Stimulated activated CD8-positive, alpha-beta memory T cell treated with anti-CD3 and anti-CD28 coated beads, Interleukin-7, amount 100 ng/mL, for 4 hours (primary cell): ENCODE data around the gene CDH23.

Source experiments
- DNase-seq, 2 donors: peaks; one replicate each; pipeline ENCODE4 v3.0.0-alpha.2; 2020; ENCODE audit warnings: low read depth in 2 of 2

CDH23 gene

GRCh38 chr10:71516890-71517289 lies 120.2 kb downstream of the CDH23 start:
- no peak for DNase-seq

GRCh38 chr10:71517298-71518169 lies 120.8 kb downstream of the CDH23 start:
- DNase-seq, result no peak

DNA sequence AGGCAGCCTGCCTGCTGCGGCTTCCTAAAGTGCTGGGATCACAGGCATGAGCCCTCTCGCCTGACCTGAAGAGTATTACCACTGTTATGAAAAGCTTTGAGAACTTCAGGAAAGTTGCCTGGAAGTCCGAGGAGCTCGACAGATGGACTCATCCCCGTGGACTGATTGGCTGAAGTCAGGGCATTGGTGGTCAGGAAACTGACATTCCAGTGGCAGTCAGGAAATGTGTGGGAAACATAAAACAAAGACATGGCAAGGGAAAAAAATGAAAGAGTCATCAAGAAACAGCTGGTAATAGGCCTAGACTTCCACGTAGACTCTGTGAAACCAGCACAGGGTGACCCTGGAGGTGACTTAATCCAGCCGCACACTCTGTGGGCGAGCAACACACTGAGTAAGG lies 123.3 kb downstream of the CDH23 start:
- DNase-seq, result no peak

DNA sequence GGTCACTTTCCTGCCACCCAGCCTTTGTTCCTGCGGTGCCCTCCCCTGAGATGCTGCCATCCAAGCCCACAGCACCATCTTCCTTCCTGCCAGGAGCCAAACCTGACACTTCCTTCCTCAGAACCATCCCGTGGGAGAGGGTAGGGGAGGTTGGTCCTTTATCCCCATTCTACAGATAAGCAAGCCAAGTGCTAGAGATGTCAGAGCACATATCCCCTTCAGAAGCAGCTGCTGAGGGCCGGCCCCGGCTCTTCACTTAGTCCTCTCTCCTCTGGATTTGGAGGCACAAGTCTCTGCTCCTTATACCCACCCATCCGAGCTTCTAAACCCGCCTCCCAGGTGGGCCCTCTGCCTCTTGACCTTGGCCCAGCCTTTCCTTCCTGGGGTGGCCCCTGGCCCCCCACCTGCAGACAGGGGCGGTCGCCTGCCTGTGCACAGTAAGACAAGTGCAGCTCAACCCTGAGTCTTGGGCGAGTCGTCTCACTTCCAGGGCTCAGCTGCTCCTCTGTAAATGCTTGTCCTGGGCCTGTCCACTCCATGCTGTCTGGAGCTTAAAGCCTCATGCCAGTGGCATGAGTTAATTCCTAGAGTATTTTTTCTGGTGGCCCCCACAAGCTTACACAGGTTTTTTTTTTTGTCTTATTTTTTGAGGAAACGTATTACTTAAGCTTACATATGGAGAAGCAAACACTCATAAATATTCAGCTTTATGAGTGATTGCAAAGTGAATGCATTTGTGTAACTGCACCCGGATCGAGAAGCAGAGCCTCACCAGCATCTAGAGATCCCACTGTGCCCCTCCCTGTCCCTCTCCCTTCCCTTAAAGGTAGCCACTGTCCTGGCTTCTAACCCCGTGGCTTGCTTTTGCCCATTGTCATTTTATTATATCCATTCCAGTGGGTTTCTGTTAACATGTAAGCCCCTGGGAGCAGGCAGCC lies 125.1 kb downstream of the CDH23 start:
- no peak for DNase-seq

DNA sequence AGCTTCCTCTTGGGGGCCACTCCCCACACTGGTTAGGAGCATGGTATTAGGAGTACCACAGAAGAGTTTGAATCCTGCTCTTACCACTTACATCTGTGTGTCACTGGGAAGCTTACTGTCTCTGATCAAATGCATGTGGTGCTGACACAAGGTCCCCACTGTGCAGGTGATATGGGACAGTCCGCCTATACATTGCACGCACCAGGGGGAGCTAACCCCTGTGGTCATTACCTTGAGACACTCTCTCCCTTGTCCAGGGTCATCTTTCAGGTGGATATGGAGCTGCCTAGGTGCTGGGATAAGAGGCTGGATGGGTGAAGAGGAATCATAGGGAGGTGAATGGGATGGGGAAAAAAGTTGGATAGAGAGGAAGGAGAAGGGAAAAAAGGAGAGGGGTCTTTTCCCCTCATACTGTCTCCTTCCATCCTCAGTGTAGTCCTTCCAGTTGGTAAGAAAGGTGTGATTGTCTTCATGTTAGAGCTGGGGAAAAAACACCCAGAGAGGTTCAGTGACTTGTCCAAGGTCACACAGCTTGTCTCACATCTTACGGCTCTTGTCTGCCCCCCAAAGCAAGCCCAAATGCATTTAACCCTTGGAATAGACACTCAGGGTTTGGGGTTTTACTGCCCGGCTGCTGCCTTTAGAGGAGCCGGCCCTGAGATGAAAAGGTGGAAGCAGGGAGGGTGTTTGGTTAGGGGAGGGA lies 125.9 kb downstream of the CDH23 start:
- no peak for DNase-seq

DNA sequence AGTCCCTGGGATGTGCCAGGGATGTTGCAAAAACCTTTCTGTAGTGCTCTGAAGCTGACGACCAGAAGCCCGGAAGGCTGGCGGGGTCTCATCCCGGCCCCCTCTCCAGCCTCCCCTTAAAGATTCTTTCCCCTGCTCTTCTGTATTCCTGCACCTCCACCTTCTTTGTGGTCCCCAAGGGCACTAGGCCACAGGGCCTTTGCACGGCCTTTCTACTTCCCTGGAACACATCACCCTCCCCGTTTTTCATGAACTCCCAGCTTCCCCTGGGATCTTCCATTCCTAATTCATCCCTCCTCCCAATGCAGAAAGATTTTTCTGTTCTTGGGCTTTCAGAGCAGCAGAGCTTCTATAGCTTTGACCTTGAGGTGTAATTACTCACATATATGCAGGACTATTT lies 127.0 kb downstream of the CDH23 start:
- no peak for DNase-seq

DNA sequence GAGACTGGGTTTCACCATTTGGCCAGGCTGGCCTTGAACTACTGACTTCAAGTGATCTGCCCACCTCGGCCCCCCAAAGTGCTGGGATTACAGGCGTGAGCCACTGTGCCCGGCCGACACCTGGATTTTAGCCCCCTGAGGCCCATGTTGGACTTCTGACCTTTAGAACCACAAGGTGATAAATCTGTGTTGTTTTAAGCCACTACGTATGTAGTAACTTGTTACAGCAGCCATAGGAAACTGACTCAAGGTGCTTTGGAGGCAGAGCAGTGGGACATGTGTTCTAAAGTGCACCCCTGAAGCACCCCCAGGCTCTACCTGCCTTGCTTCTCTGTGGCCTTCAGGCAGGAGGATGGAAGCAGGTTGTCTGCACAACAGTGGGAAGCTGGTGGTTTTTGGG lies 128.4 kb downstream of the CDH23 start:
- DNase-seq, result no peak

DNA sequence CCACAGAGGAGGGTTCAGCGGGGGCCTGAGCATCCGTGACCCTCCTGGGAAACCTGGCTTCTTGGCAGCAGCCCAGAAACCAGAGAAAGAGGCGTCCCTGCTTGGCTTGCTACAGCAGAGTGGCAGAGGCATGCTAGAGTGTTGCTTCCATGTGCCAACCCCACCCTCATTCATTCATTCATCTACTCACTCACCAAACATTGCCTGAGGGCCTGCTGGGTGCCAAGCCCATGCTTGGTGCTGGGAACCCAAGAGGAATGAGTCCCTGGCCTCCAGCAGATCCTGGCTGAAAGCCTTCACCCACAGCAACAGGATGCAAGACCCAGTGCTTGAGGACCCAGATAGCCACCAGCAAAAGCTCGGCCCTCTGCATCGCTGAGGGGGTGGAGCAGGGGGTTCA lies 129.0 kb downstream of the CDH23 start:
- DNase-seq, result no peak

GRCh38 chr10:71526653-71527052 lies 129.9 kb downstream of the CDH23 start:
- DNase-seq, result no peak

- DNase-seq, result no peak
Measured at GRCh38 chr10:71527135-71527534, 130.4 kb downstream of the CDH23 start.

- no peak for DNase-seq
Measured at GRCh38 chr10:71528371-71529206, 131.9 kb downstream of the CDH23 start.

DNA sequence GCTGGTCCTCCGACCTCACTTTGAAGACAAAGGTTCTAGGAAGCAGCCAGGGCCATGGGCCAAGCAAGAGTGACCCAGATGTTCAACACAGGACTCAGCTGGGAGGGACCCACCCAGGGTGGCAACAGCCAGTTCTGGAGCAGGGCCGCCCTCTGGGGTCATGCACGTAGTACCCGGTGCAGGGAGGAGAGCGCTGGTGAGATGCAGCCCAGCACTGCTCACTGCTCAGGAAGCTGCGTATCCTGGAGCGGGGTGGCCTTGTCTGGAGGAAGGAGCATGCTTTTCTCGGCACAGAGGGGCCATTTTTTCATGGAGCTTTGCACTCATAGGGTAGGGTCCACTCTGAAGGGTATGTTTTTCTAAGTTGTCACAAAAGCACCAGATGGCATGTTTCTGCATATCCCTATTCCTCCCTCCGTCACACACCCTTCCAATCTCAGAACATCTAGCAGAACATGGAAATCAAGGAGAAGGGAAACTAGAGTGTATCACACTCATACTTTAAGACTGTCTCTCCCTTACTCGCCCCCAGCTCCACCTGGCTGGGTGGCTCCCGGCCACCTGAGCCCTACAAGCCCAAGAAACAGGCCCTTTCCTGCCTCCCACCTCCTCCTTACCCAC lies 132.6 kb downstream of the CDH23 start:
- no peak for DNase-seq

DNA sequence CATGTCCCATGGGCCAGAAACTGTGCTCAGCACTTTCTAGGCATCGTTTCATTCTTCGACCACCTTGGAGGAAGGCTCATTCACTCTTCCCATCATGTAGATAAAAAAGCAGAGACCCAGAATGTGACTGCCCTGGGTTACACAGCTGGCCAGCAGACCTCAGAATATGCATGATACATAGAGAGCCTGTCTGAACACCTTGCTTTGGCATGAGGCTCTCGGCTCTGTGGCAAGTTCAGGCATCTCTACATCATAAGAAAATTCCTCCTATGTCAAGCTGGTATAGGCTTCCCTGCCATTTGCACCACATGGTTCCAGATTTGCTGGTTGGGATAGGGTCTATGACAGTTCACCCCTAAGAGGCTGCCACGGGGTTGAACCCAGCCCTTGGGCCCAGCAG lies 134.1 kb downstream of the CDH23 start:
- DNase-seq, result no peak

DNA sequence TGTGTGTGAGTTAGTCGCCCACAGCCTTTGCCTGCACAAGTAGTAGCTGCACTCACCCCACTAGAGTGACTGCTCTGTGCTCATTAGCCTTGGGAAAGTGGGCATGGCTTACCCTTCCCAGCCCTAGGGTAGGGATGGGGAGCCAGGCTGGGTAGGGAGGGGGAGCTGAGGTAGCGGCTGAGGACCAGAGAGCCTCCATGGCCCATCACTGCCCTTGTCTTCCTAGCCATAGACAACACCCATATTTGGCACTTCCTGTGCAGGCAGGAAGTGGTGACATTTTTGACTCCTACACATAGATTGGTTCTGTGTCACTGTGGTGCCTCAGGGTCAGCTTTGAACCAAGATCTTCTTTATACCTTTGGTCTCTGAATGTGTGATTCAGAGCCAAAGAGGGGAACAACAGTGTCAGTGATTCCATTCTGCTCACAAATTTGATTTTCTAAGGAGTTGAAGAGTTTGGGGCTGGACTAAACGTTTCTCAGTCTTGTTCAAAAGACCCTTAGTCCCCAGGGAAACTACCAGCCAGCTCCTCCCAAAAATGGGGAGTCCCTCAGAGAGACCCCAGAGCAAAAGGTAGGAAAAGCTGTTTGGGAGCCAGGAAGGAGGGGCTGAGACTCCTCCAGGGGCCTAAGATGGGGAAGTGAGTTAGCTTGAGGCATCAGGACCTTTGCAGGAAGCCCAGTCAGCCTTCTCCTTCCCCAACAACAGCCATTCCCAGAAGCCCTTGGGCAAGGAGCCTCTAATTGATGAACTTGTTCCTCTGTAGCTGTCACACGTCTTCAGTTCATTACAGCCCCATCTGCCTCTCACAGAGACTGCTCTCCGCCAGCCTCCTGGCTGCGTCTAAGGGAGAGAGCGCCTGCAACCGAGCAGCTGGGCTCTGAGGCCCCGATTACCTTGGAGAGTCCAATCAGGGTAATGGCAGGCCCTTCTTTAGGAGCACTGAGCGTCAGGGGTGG lies 135.0 kb downstream of the CDH23 start:
- no peak for DNase-seq

- no peak for DNase-seq
Measured at GRCh38 chr10:71532878-71533277, 136.2 kb downstream of the CDH23 start.

DNA sequence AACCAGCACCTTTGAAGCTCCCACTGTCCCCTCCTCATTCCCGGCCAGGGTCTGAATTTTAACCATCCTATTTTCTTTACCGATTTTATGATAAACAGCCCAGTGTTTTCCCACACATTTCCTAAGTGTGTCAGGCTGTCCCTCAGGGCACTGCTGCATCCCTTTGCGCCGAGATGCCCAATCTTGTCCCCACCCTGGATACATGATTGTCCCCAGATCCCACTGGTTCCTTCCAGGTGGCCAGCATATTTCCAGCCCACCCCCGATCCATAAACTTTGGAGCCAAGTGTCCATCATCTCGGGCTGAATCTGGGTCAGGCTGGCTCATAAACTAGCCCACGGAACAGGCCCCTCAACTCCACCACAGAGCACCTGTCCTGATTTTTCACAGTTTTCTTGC lies 137.2 kb downstream of the CDH23 start:
- DNase-seq, result no peak

DNA sequence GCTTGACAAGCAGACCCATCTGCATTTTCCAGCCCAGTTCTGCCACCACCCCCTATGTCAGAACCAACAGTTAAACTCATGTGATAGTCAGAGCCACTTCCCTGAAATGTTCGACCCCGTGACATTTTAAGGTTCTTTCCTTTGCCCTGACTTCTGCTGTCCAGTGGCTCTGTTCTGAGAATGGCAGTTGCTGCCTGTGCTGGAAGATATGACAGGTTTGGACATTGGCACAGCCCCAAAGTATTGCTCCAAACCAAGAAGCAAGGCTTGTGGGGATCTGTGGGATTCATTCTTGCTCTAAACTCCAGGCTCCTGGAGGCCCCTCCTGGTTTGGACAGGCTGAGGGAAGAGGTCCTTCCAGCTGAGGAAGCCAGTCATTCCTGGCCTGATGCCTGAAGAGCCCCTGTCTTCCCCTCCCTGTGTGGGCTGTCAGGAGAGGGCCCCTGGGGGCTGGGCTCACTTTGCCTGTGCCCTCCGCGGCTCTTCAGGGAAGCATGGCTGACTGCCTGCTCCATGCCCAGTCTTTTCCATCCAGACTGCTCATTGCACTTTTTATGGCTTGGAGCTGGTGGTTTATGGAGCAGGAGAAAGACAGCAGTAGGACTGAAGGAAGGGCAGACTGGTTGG lies 138.0 kb downstream of the CDH23 start:
- no peak for DNase-seq

DNA sequence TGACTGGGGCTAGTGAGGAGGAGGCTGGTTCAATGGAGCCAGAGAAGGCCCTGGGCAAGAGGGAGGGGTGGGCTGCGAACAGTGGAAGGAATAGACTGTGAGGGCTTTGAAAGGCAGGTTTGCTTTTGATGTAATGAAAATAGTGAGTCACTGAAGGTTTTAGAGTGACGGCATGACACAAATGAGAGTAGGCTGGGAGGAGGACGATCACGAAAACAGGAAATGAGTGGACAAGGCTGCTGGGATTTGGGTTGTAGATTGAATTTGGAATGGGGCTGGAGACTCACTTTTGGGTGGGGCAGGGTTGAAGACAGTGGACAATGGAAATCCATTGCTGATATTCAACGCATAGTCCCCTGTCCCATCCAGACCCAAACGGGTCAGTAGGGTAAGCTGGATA lies 139.6 kb downstream of the CDH23 start:
- DNase-seq, result no peak

- DNase-seq, result no peak
Measured at GRCh38 chr10:71537125-71537524, 140.4 kb downstream of the CDH23 start.
